Small intestine (tissue), 7 donors: Measurements from ENCODE around the gene MRPS33. TPM values are rescaled to one million over a fixed set of nuclear protein-coding genes. Genes with fewer than 3 reads are reported as not detected.

ENCODE experiments used
- DNase-seq, 2 donors: peaks; one replicate each; pipeline versions ENCODE4 v3.0.0 to v3.0.0-alpha.2; 2013
- FAIRE-seq: peaks from 2 replicates; lab custom pipeline; 2012; peaks lifted over from hg19 to GRCh38; lab: Jason Lieb, UNC
- H3K27ac ChIP-seq, 3 donors: one replicate each; pipeline ENCODE4 v1.5.1; 2013; ENCODE audit warnings: low read length in 2 of 3, mild to moderate bottlenecking in 2 of 3, control low read depth in 1 of 3, inconsistent platforms in 1 of 3, low read depth in 1 of 3, moderate library complexity in 1 of 3
- H3K27me3 ChIP-seq, 3 donors: one replicate each; pipeline ENCODE4 v1.6.1; 2013; ENCODE audit warnings: low read length in 3 of 3, inconsistent platforms in 1 of 3; ENCODE audit not compliant: control insufficient read depth in 3 of 3, insufficient read depth in 3 of 3
- H3K36me3 ChIP-seq, 3 donors: one replicate each; pipeline ENCODE4 v1.6.1; 2013; ENCODE audit warnings: low read length in 3 of 3, inconsistent platforms in 1 of 3, low read depth in 1 of 3, mild to moderate bottlenecking in 1 of 3, moderate library complexity in 1 of 3; ENCODE audit not compliant: control insufficient read depth in 3 of 3, insufficient read depth in 2 of 3
- H3K4me1 ChIP-seq, 3 donors: one replicate each; pipeline ENCODE4 v1.6.1; 2013; ENCODE audit warnings: low read length in 2 of 3, inconsistent platforms in 1 of 3, low read depth in 1 of 3, mild to moderate bottlenecking in 1 of 3, moderate library complexity in 1 of 3; ENCODE audit not compliant: control insufficient read depth in 3 of 3, insufficient read depth in 2 of 3
- H3K4me3 ChIP-seq, 3 donors: one replicate each; pipeline ENCODE4 v1.5.1; 2013; ENCODE audit warnings: low read length in 3 of 3, control low read depth in 1 of 3, inconsistent platforms in 1 of 3, low read depth in 1 of 3, mild to moderate bottlenecking in 1 of 3, moderate library complexity in 1 of 3
- H3K9me3 ChIP-seq, 2 donors: one replicate each; pipeline ENCODE4 v1.6.1; 2013; ENCODE audit warnings: low read depth in 1 of 2, low read length in 1 of 2; ENCODE audit not compliant: control insufficient read depth in 2 of 2, insufficient read depth in 1 of 2
- WGBS, 3 donors: extraction: QIAGEN DNeasy Blood & Tissue Kit; methylation state at CpG; one replicate each; pipeline ENCODE4 v1.1.7; 2013; 5-methylcytosine and 5-hydroxymethylcytosine counted together
- polyA plus RNA-seq, 4 donors: library from polyadenylated mRNA; stranded (reverse) in 3 of 4; unstranded in 1 of 4; fragments of 200-250 nt in 3 of 4; fragments of 120-200 nt in 1 of 4; gene quantifications; one replicate each; pipeline versions ENCODE4 v1.2.1 to v1.2.3, GENCODE V29; 2013
- donor health status: healthy with polysubstance abuse.
- donor health status: control.
- donor health status: control.
- donor health status: Bipolar disorder and iron deficiency.
- donor health status: healthy.

MRPS33 gene
- polyA plus RNA-seq, 4 donors: 82.1 to 119 (median 104) TPM

DNA sequence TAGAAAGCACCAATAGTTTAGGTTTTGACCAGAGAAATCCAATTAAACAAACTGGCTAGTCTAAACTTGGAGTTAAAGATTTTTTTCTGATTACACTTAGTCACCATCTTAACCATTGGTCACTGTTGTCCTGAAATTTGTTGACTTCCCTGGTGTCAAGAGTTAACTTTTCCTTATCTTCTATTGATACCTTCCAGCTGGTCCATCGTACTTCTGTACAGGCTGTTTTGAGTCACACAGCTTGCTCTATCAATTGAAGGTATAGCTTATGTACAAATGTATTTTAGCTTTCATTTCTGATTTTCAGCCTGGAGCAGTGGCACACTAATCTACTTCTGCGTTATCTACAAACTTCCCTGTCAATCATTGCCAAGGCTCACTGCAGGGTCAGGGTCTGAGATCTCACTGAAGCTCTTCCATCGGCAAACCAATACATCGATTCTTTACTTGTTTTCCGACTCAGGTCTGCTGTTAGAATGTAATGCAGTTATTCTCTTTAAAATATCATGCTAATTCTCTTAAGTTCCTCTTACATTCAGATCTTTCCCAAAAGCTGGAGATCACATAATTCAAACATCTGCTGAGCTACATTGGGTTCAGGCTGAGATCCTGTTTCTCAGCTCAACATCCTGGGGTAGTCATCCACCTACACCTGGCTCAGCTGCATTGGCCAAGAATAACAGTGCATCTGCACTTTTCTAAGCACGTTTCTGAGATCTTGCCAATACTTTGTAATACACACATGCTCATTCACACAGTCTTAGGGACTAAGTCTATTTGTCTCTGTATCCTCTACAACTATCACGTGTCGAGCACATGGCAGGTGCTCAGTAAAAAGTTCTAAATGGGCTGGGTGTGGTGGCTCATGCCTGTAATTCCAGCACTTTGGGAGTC is 11.3 kb downstream of the MRPS33 start:
- H3K27ac ChIP-seq: peak overlapping the region in 1 of 3 donors; percentile 60

GRCh38 chr7:141001546-141001945 is 13.2 kb downstream of the MRPS33 start:
- Histone ChIP-seq H3K4me1 (peaks cover 0 to 30% (median 0%) of the 10 kb centered on the region in 3 donors), H3K27ac (peak overlapping the region in 1 of 3 donors; percentile 60), H3K36me3 (no peaks in the 10 kb centered on the region), H3K9me3 (no peaks in the 10 kb centered on the region), H3K27me3 (no peaks in the 10 kb centered on the region), H3K4me3 (no peak overlapping the region)
- FAIRE-seq (no peak), DNase-seq (peak; percentile 60 to 65)
- 4 to 33% (median 30%) methylated on average over 1 of the region's 1 CpG for WGBS, 3 donors

More for the DNA sequence above, 11.3 kb downstream of the MRPS33 start:
- Histone ChIP-seq H3K9me3 (no peaks in the 10 kb centered on the region), H3K4me1 (peaks cover 0 to 24% (median 0%) of the 10 kb centered on the region in 3 donors), H3K36me3 (peaks cover 0 to 3% (median 3%) of the 10 kb centered on the region in 3 donors), H3K4me3 (no peak overlapping the region), H3K27me3 (no peaks in the 10 kb centered on the region)
- FAIRE-seq (no peak), DNase-seq (peak; percentile 67 to 71)
- 14 to 52% (median 36%) methylated on average over 8 of the region's 8 CpGs for WGBS, 3 donors

DNA sequence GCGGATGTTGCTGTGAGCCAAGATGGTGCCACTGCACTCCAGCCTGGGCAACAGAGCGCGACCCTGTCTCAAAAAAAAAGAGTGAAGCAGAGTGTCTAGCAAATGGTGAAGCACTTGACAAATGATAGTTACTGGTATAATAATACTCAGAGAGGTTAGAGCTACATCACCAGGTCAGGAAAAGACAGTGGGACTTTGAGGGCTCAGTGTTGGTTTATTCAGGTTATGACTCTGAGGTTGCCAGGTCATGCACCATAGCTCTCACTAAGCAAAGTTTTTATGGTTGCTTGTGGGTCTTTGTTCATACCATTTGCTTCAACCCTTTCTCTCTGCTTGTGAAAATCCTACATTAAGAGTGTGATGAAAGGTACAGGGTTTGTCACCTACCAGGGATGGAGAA is 13.6 kb downstream of the MRPS33 start:
- H3K27ac ChIP-seq: peak overlapping the region in 1 of 3 donors; percentile 13
- peaks cover 0 to 30% (median 0%) of the 10 kb centered on the region in 3 donors for H3K4me1 ChIP-seq
- H3K4me3 ChIP-seq: no peak overlapping the region
- H3K9me3 ChIP-seq: no peaks in the 10 kb centered on the region
- no peaks in the 10 kb centered on the region for H3K36me3 ChIP-seq
- H3K27me3 ChIP-seq: no peaks in the 10 kb centered on the region
- 98 to 100% (median 99%) methylated on average over 3 of the region's 3 CpGs for WGBS, 3 donors
- FAIRE-seq (no peak), DNase-seq (no peak)

GRCh38 chr7:140998715-140999114 is 16.0 kb downstream of the MRPS33 start:
- no peak for FAIRE-seq
- 88 to 95% (median 91%) methylated on average over 2 of the region's 2 CpGs for WGBS, 3 donors
- no peak for DNase-seq

DNA sequence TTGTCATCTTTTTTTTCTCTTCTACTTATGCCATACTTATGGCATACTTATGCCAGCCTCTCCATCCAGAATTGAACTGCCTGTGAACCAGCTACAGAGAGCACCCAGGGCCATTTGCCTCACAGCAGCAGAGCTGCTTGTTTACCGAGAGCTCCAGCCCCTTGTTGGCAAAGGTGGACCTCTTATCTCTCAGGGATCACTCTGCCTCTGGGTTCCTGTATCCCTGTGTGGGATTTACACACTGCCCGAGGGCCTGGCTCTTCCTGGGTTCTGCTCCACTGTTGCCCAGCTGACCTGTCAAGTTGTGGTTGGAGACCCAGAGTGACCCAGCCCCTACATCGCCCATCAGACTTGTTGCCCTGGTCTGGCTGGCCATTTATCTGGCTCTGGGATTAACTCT is 22.3 kb downstream of the MRPS33 start:
- peaks cover 0 to 24% (median 0%) of the 10 kb centered on the region in 3 donors for H3K4me1 ChIP-seq
- WGBS, 3 donors: 64 to 73% (median 67%) methylated on average over 3 of the region's 3 CpGs
- H3K36me3 ChIP-seq: no peaks in the 10 kb centered on the region
- H3K27ac ChIP-seq: no peak overlapping the region
- H3K4me3 ChIP-seq: no peak overlapping the region
- DNase-seq (no peak), FAIRE-seq (no peak)
- H3K9me3 ChIP-seq: no peaks in the 10 kb centered on the region
- no peaks in the 10 kb centered on the region for H3K27me3 ChIP-seq

More at GRCh38 chr7:140998715-140999114, 16.0 kb downstream of the MRPS33 start:
- Histone ChIP-seq H3K36me3 (no peaks in the 10 kb centered on the region), H3K27me3 (no peaks in the 10 kb centered on the region), H3K4me1 (peaks cover 0 to 28% (median 0%) of the 10 kb centered on the region in 3 donors), H3K27ac (no peak overlapping the region), H3K4me3 (no peak overlapping the region), H3K9me3 (no peaks in the 10 kb centered on the region)

- H3K9me3 ChIP-seq: no peaks in the 10 kb centered on the region
- no peaks in the 10 kb centered on the region for H3K36me3 ChIP-seq
- H3K4me3 ChIP-seq: no peak overlapping the region
- H3K27ac ChIP-seq: no peak overlapping the region
- peak in 1 of 2 donors; percentile 45 for DNase-seq
- H3K27me3 ChIP-seq: no peaks in the 10 kb centered on the region
- peaks cover 0 to 24% (median 0%) of the 10 kb centered on the region in 3 donors for H3K4me1 ChIP-seq
- FAIRE-seq: no peak
- WGBS, 3 donors: 79 to 85% (median 80%) methylated on average over 4 of the region's 4 CpGs
Measured at GRCh38 chr7:140990193-140990962, 24.4 kb downstream of the MRPS33 start.

DNA sequence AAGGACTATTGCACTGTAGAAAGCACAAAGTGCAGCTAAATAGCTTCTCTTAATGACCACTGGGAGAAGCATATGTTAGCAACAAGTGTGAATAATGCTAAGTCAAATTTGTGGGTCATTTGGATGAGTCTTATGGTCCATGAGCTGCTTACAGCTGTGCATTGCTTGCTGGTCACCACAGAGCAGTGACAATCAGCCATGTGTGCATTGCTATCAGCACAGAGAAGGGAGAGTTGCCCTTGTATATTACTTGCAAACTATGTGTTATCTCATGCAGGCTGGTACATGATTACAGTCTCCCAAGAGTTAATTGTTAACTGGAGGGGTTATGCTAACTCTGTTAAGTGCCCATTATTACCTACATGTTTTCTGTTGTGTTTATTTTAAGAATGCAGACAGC is 25.7 kb downstream of the MRPS33 start:
- FAIRE-seq (no peak), DNase-seq (peak; percentile 71 to 82)
- Histone ChIP-seq H3K4me1 (peaks cover 0 to 24% (median 0%) of the 10 kb centered on the region in 3 donors), H3K9me3 (peaks cover 2 to 3% of the 10 kb centered on the region in 2 donors), H3K36me3 (no peaks in the 10 kb centered on the region), H3K4me3 (no peak overlapping the region), H3K27ac (no peak overlapping the region), H3K27me3 (no peaks in the 10 kb centered on the region)

GRCh38 chr7:140983802-140984201 is 30.9 kb downstream of the MRPS33 start:
- peaks cover 0 to 4% (median 0%) of the 10 kb centered on the region in 3 donors for H3K4me1 ChIP-seq
- DNase-seq (peak in 1 of 2 donors; percentile 49), FAIRE-seq (no peak)
- H3K27me3 ChIP-seq: no peaks in the 10 kb centered on the region
- WGBS, 3 donors: 55 to 66% (median 62%) methylated on average over 4 of the region's 4 CpGs
- H3K9me3 ChIP-seq: peaks cover 2 to 7% of the 10 kb centered on the region in 2 donors
- H3K4me3 ChIP-seq: no peak overlapping the region
- no peaks in the 10 kb centered on the region for H3K36me3 ChIP-seq
- no peak overlapping the region for H3K27ac ChIP-seq
